ENCODE data around the gene C5orf34. TPM values are rescaled to one million over a fixed set of nuclear protein-coding genes. Genes with fewer than 3 reads are reported as not detected.
A peak's percentile ranks its signal among the peaks of the same experiment; 100 is the strongest.
"Not testable (repeated sequence)": the region's sequence is repeated elsewhere in the genome, so short reads cannot be mapped to it uniquely, and the experiment has no call there.

Gene C5orf34
- total RNA-seq, 1 experiment from 2014 or later = 9.4 TPM

DNA sequence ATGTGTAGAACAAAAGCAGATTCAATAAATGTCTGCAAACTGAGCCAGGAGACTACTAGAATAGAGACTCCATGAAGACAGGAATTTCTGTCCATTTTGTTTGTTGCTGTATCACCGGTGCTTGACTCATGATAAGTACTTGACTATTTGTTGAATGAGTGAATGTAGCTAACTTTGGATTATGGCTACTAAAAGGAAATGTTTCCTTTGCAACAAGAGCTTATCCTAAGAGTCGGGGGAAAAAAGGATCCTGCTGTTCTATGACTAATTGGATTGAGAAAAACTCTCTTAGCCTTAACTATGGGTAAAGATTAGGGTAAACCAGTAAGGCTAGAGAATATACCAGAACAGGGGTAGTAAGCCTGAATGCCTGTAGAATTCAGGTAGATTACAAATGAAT, 38.4 kb upstream of the C5orf34 start:
- H3K4me1 Mint-ChIP-seq = peaks cover 10% of the 10 kb centered on the region
- no peaks in the 10 kb centered on the region for H3K27me3 Mint-ChIP-seq (ENCODE audit: low read depth)
- no peak overlapping the region for H3K27ac Mint-ChIP-seq
- POLR2A ChIA-PET = no interaction called here
- peaks cover 16% of the 10 kb centered on the region for H3K36me3 Mint-ChIP-seq
- no peak for TF ChIP-seq FOXP1 (CRISPR knock-in tag; IDR thresholded peaks at IDR 0.05; ENCODE audit: borderline replicate concordance)
- TF ChIP-seq, protein P1, sequence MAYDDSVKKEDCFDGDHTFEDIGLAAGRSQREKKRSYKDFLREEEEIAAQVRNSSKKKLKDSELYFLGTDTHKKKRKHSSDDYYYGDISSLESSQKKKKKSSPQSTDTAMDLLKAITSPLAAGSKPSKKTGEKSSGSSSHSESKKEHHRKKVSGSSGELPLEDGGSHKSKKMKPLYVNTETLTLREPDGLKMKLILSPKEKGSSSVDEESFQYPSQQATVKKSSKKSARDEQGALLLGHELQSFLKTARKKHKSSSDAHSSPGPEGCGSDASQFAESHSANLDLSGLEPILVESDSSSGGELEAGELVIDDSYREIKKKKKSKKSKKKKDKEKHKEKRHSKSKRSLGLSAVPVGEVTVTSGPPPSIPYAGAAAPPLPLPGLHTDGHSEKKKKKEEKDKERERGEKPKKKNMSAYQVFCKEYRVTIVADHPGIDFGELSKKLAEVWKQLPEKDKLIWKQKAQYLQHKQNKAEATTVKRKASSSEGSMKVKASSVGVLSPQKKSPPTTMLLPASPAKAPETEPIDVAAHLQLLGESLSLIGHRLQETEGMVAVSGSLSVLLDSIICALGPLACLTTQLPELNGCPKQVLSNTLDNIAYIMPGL (CRISPR knock-in tag; IDR thresholded peaks at IDR 0.05) = no peak
- ATAC-seq (no peak), DNase-seq (ENCODE audit: low spot score) (no peak)
- H3K9me3 Mint-ChIP-seq = no peaks in the 10 kb centered on the region
- no peak overlapping the region for H3K4me3 Mint-ChIP-seq
- CTCF ChIA-PET = no interaction called here

DNA sequence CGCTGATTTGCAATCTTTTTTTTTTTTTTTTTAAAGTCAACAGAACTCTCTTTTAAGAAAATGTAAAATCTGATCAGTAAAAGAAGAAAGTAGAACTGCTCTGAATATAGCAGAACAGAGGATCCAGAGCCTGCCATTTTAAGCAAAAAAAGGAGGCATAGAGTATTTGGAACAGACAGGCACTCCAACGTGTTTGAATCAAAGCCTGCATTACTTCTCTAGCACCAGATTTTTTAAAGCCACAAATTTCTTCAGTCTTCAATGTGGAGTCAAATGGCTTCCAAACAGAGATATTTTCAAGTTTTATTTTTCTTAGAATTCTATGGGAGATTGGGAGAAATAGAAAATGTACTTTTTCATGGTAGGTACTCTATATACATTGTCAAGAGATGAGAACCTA, 36.8 kb upstream of the C5orf34 start:
- CTCF ChIA-PET = no interaction called here
- POLR2A ChIA-PET = no interaction called here
- no peak for TF ChIP-seq PRRX2 (CRISPR knock-in tag; IDR thresholded peaks at IDR 0.05)
- Mint-ChIP-seq H3K4me3 (no peak overlapping the region), H3K27ac (no peak overlapping the region), H3K4me1 (peaks cover 7% of the 10 kb centered on the region), H3K36me3 (peaks cover 30% of the 10 kb centered on the region), H3K9me3 (no peaks in the 10 kb centered on the region), H3K27me3 (ENCODE audit: low read depth) (no peaks in the 10 kb centered on the region)
- ATAC-seq (no peak), DNase-seq (ENCODE audit: low spot score) (no peak)

DNA sequence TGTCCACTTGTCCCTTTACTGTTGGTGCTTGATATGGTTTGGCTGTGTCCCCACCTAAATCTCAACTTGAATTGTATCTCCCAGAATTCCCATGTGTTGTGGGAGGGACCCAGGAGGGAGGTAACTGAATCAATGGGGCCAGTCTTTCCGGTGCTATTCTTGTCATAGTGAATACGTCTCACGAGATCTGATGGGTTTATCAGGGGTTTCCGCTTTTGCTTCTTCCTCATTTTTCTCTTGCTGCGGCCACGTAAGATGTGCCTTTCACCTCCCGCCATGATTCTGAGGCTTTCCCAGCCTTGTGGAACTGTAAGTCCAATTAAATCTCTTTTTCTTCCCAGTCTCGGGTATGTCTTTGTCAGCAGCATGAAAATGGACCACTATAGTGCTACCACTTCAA, 34.3 kb upstream of the C5orf34 start:
- CTCF ChIA-PET; H3K4me3 Mint-ChIP-seq; H3K9me3 Mint-ChIP-seq; H3K27me3 Mint-ChIP-seq (ENCODE audit: low read depth); DNase-seq (ENCODE audit: low spot score); H3K4me1 Mint-ChIP-seq; ATAC-seq; POLR2A ChIA-PET: not testable (repeated sequence)
- Mint-ChIP-seq H3K36me3 (peaks cover 47% of the 10 kb centered on the region), H3K27ac (0 out of 2 replicates have a peak overlapping the region, but pooled peaks have one; percentile 58)

DNA sequence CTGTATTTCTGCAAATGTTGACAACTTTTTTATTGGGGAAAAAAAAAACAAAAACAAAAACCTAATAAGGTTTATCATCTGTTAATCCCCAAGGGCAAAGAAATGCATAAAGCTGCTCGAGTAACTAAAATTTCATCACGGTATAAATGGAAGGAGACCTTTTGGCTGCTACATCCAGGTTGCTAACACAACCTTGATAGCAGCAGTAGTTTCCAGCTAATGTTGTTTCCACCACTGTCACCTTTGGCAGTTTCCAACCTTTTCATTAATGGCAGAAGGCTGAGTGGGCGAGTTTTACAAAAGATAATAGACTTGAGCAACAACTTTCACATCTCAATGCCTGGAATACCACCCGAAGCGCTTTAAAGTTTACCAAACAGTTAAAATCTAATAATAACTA, 33.4 kb upstream of the C5orf34 start:
- no peak for TF ChIP-seq FOXJ3 (CRISPR knock-in tag; IDR thresholded peaks at IDR 0.05; ENCODE audit: borderline replicate concordance)
- TF ChIP-seq, protein P2, sequence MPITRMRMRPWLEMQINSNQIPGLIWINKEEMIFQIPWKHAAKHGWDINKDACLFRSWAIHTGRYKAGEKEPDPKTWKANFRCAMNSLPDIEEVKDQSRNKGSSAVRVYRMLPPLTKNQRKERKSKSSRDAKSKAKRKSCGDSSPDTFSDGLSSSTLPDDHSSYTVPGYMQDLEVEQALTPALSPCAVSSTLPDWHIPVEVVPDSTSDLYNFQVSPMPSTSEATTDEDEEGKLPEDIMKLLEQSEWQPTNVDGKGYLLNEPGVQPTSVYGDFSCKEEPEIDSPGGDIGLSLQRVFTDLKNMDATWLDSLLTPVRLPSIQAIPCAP (CRISPR knock-in tag; IDR thresholded peaks at IDR 0.05) = no peak
- TF ChIP-seq, protein P3, sequence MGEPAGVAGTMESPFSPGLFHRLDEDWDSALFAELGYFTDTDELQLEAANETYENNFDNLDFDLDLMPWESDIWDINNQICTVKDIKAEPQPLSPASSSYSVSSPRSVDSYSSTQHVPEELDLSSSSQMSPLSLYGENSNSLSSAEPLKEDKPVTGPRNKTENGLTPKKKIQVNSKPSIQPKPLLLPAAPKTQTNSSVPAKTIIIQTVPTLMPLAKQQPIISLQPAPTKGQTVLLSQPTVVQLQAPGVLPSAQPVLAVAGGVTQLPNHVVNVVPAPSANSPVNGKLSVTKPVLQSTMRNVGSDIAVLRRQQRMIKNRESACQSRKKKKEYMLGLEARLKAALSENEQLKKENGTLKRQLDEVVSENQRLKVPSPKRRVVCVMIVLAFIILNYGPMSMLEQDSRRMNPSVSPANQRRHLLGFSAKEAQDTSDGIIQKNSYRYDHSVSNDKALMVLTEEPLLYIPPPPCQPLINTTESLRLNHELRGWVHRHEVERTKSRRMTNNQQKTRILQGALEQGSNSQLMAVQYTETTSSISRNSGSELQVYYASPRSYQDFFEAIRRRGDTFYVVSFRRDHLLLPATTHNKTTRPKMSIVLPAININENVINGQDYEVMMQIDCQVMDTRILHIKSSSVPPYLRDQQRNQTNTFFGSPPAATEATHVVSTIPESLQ (CRISPR knock-in tag; IDR thresholded peaks at IDR 0.05) = no peak
- TF ChIP-seq SMAD3 (CRISPR knock-in tag; IDR thresholded peaks at IDR 0.05; ENCODE audit: borderline replicate concordance) = no peak
- TF ChIP-seq, protein P4, sequence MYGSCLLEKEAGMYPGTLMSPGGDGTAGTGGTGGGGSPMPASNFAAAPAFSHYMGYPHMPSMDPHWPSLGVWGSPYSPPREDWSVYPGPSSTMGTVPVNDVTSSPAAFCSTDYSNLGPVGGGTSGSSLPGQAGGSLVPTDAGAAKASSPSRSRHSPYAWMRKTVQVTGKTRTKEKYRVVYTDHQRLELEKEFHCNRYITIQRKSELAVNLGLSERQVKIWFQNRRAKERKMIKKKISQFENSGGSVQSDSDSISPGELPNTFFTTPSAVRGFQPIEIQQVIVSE (CRISPR knock-in tag; IDR thresholded peaks at IDR 0.05; ENCODE audit: borderline replicate concordance) = no peak
- no peak for TF ChIP-seq ATF1 (CRISPR knock-in tag; IDR thresholded peaks at IDR 0.05)
- no peak for TF ChIP-seq ZNF232 (CRISPR knock-in tag; IDR thresholded peaks at IDR 0.05)
- TF ChIP-seq, protein P5, sequence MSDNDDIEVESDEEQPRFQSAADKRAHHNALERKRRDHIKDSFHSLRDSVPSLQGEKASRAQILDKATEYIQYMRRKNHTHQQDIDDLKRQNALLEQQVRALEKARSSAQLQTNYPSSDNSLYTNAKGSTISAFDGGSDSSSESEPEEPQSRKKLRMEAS (CRISPR knock-in tag; IDR thresholded peaks at IDR 0.05) = no peak
- TF ChIP-seq ZNF671 (CRISPR knock-in tag; IDR thresholded peaks at IDR 0.05) = no peak
- TF ChIP-seq, protein P6, sequence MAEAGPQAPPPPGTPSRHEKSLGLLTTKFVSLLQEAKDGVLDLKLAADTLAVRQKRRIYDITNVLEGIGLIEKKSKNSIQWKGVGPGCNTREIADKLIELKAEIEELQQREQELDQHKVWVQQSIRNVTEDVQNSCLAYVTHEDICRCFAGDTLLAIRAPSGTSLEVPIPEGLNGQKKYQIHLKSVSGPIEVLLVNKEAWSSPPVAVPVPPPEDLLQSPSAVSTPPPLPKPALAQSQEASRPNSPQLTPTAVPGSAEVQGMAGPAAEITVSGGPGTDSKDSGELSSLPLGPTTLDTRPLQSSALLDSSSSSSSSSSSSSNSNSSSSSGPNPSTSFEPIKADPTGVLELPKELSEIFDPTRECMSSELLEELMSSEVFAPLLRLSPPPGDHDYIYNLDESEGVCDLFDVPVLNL (CRISPR knock-in tag; IDR thresholded peaks at IDR 0.05; ENCODE audit: borderline replicate concordance, low read depth) = no peak
- TF ChIP-seq SMAD4 (CRISPR knock-in tag; IDR thresholded peaks at IDR 0.05) = no peak
- no peak for TF ChIP-seq SOX15 (CRISPR knock-in tag; IDR thresholded peaks at IDR 0.05)
- TF ChIP-seq HMGA2 (CRISPR knock-in tag; IDR thresholded peaks at IDR 0.05) = no peak
- TF ChIP-seq, protein P7, sequence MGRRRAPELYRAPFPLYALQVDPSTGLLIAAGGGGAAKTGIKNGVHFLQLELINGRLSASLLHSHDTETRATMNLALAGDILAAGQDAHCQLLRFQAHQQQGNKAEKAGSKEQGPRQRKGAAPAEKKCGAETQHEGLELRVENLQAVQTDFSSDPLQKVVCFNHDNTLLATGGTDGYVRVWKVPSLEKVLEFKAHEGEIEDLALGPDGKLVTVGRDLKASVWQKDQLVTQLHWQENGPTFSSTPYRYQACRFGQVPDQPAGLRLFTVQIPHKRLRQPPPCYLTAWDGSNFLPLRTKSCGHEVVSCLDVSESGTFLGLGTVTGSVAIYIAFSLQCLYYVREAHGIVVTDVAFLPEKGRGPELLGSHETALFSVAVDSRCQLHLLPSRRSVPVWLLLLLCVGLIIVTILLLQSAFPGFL (CRISPR knock-in tag; IDR thresholded peaks at IDR 0.05; ENCODE audit: borderline replicate concordance) = no peak
- TF ChIP-seq CREB1 (CRISPR knock-in tag; IDR thresholded peaks at IDR 0.05) = no peak
- no peak for TF ChIP-seq GRHL2 (CRISPR knock-in tag; IDR thresholded peaks at IDR 0.05; ENCODE audit: insufficient replicate concordance, severe bottlenecking)
- no peaks in the 10 kb centered on the region for H3K27me3 Mint-ChIP-seq (ENCODE audit: low read depth)
- peaks cover 53% of the 10 kb centered on the region for H3K36me3 Mint-ChIP-seq
- DNase-seq (ENCODE audit: low spot score) (no peak), ATAC-seq (no peak)
- H3K4me1 Mint-ChIP-seq = no peaks in the 10 kb centered on the region
- H3K9me3 Mint-ChIP-seq = no peaks in the 10 kb centered on the region
- no peak overlapping the region for H3K4me3 Mint-ChIP-seq
- CTCF ChIA-PET = no interaction called here
- POLR2A ChIA-PET = no interaction called here
- H3K27ac Mint-ChIP-seq = no peak overlapping the region
